Neural cell (in vitro differentiated cells): ENCODE results near the gene CABLES1. TPM values are rescaled to one million over a fixed set of nuclear protein-coding genes. Genes with fewer than 3 reads are reported as not detected.

ENCODE experiments used
- H2AFZ ChIP-seq: fragments of 200-600, 300-800 bp; sonication (generic), shearing (Covaris generic); 2 replicates; pipeline ENCODE4 v1.6.0; 2014; ENCODE audit warnings: low read depth, mild to moderate bottlenecking, antibody characterized with exemption, low read length, moderate library complexity
- H3F3A ChIP-seq: fragments of 200-600 bp; shearing (Covaris generic); 2 replicates; pipeline ENCODE4 v1.6.1; 2016; ENCODE audit warnings: mild to moderate bottlenecking, moderate library complexity, mixed read lengths, antibody characterized with exemption, low read length; ENCODE audit not compliant: insufficient read depth, poor library complexity, severe bottlenecking
- H3K27ac ChIP-seq: fragments of 200-600, 300-800 bp; sonication (generic), shearing (Covaris generic); 2 replicates; pipeline ENCODE4 v1.5.1; 2014; ENCODE audit warnings: mild to moderate bottlenecking, low read length, moderate library complexity
- H3K27me3 ChIP-seq: fragments of 300-800, 200-600 bp; sonication (generic), shearing (Covaris generic); 2 replicates; pipeline ENCODE4 v1.6.0; 2014; ENCODE audit warnings: mild to moderate bottlenecking, low read depth, low read length, moderate library complexity; ENCODE audit not compliant: insufficient read depth
- H3K36me3 ChIP-seq: fragments of 300-800, 200-600 bp; sonication (generic), shearing (Covaris generic); 2 replicates; pipeline ENCODE4 v1.5.1; 2014; ENCODE audit warnings: mild to moderate bottlenecking, antibody characterized with exemption, low read length, moderate library complexity; ENCODE audit not compliant: insufficient read depth
- H3K4me2 ChIP-seq: fragments of 300-800, 200-600 bp; sonication (generic), shearing (Covaris generic); 2 replicates; pipeline ENCODE4 v1.6.0; 2014; ENCODE audit warnings: mild to moderate bottlenecking, low read length
- H3K4me3 ChIP-seq: fragments of 300-800, 200-600 bp; sonication (generic), shearing (Covaris generic); 2 replicates; pipeline ENCODE4 v1.5.1; 2014; ENCODE audit warnings: mild to moderate bottlenecking, low read length, moderate library complexity
- H3K79me2 ChIP-seq: fragments of 200-600 bp; shearing (Covaris generic); replicated peaks from 2 replicates; pipeline ENCODE4 v1.6.0; 2014; ENCODE audit warnings: mild to moderate bottlenecking, low read length, moderate library complexity; ENCODE audit not compliant: insufficient read depth
- H3K9ac ChIP-seq: fragments of 300-800, 200-600 bp; sonication (generic), shearing (Covaris generic); 2 replicates; pipeline ENCODE4 v1.6.1; 2016; ENCODE audit warnings: mild to moderate bottlenecking, low read length, mixed read lengths
- H3K9me2 ChIP-seq: fragments of 200-600 bp; shearing (Covaris generic); 2 replicates; pipeline ENCODE4 v1.6.1; 2016; ENCODE audit warnings: mild to moderate bottlenecking, low read length, mixed read lengths; ENCODE audit not compliant: insufficient read depth
- H3K9me3 ChIP-seq: fragments of 200-600, 300-800 bp; sonication (generic), shearing (Covaris generic); 2 replicates; pipeline ENCODE4 v1.6.1; 2016; ENCODE audit warnings: mild to moderate bottlenecking, mixed run types, low read length, moderate library complexity, mixed read lengths
- H4K20me1 ChIP-seq: fragments of 200-600 bp; shearing (Covaris generic); 2 replicates; pipeline ENCODE4 v1.6.1; 2016; ENCODE audit warnings: mild to moderate bottlenecking, mixed run types; ENCODE audit not compliant: insufficient read depth
- CTCF ChIP-seq: fragments of 450-650 bp; IDR thresholded peaks from 2 replicates; pipeline ENCODE4 v1.5.1; 2014; ENCODE audit warnings: antibody characterized with exemption, mild to moderate bottlenecking, moderate library complexity; ENCODE audit not compliant: poor library complexity, severe bottlenecking
- EP300 ChIP-seq: fragments of 450-650 bp; conservative IDR thresholded peaks from 2 replicates; pipeline ENCODE4 v1.6.1; 2014; ENCODE audit warnings: antibody characterized with exemption, mild to moderate bottlenecking, moderate library complexity; ENCODE audit not compliant: poor library complexity, severe bottlenecking
- EZH2 ChIP-seq: fragments of 200-600, 300-800 bp; shearing (Covaris generic), sonication (generic); IDR thresholded peaks from 2 replicates; pipeline ENCODE4 v1.6.1; 2014; ENCODE audit warnings: antibody characterized with exemption, low read length, borderline replicate concordance, mild to moderate bottlenecking; ENCODE audit not compliant: insufficient read depth, poor library complexity, severe bottlenecking
- MXI1 ChIP-seq: fragments of 450-650 bp; conservative IDR thresholded peaks from 2 replicates; pipeline ENCODE4 v1.6.1; 2014; ENCODE audit warnings: antibody characterized with exemption, mild to moderate bottlenecking; ENCODE audit not compliant: poor library complexity, severe bottlenecking
- POLR2AphosphoS5 ChIP-seq: IDR thresholded peaks from 2 replicates; pipeline ENCODE4 v1.6.1; 2012
- RAD21 ChIP-seq: fragments of 450-650 bp; conservative IDR thresholded peaks from 2 replicates; pipeline ENCODE4 v1.6.1; 2014; ENCODE audit warnings: antibody characterized with exemption, mild to moderate bottlenecking, moderate library complexity
- REST ChIP-seq: IDR thresholded peaks from 2 replicates; pipeline ENCODE4 v1.6.1; 2012; ENCODE audit warnings: borderline replicate concordance
- SMC3 ChIP-seq: fragments of 450-650 bp; conservative IDR thresholded peaks from 2 replicates; pipeline ENCODE4 v1.6.1; 2014; ENCODE audit warnings: antibody characterized with exemption, mild to moderate bottlenecking, moderate library complexity; ENCODE audit not compliant: poor library complexity
- TAF1 ChIP-seq: IDR thresholded peaks from 2 replicates; pipeline ENCODE4 v1.6.1; 2012; ENCODE audit warnings: low read depth
- polyA plus RNA-seq: library from polyadenylated mRNA; depleted of rRNA; stranded (reverse); fragments of >200 nt; gene quantifications from 2 replicates; pipeline ENCODE4 v1.2.3, GENCODE V29; 2014

Gene CABLES1
- polyA plus RNA-seq, 1 donor from 2014 or later, result 1.4 TPM

GRCh38 chr18:23208600-23208999 lies 73.3 kb downstream of the CABLES1 start:
- H4K20me1 ChIP-seq, result no peaks in the 10 kb centered on the region
- H3F3A ChIP-seq, result no peaks in the 10 kb centered on the region
- H3K36me3 ChIP-seq, result no peaks in the 10 kb centered on the region
- H3K9ac ChIP-seq, result no peak overlapping the region
- H3K27ac ChIP-seq, result no peak overlapping the region
- TF ChIP-seq EZH2, result no peak
- TF ChIP-seq CTCF, result no peak
- TF ChIP-seq MXI1, result no peak
- no peak for TF ChIP-seq SMC3
- no peak for TF ChIP-seq EP300
- TF ChIP-seq RAD21, result no peak
- TF ChIP-seq TAF1, result no peak
- no peak for TF ChIP-seq REST
- TF ChIP-seq POLR2AphosphoS5, result no peak
- H3K9me2 ChIP-seq, result no peaks in the 10 kb centered on the region
- H2AFZ ChIP-seq, result no peak overlapping the region
- no peak overlapping the region for H3K4me2 ChIP-seq
- no peak overlapping the region for H3K4me3 ChIP-seq
- H3K79me2 ChIP-seq, result no peaks in the 10 kb centered on the region
- H3K27me3 ChIP-seq, result no peaks in the 10 kb centered on the region
- no peaks in the 10 kb centered on the region for H3K9me3 ChIP-seq

GRCh38 chr18:23209031-23209430 lies 73.7 kb downstream of the CABLES1 start:
- no peak overlapping the region for H3K4me3 ChIP-seq
- H3K4me2 ChIP-seq, result no peak overlapping the region
- no peaks in the 10 kb centered on the region for H3K9me3 ChIP-seq
- no peaks in the 10 kb centered on the region for H3K27me3 ChIP-seq
- no peaks in the 10 kb centered on the region for H3K36me3 ChIP-seq
- H3F3A ChIP-seq, result no peaks in the 10 kb centered on the region
- H4K20me1 ChIP-seq, result no peaks in the 10 kb centered on the region
- no peak overlapping the region for H3K9ac ChIP-seq
- no peak overlapping the region for H2AFZ ChIP-seq
- no peaks in the 10 kb centered on the region for H3K79me2 ChIP-seq
- no peak for TF ChIP-seq EZH2
- no peak for TF ChIP-seq RAD21
- TF ChIP-seq TAF1, result no peak
- TF ChIP-seq EP300, result no peak
- no peak for TF ChIP-seq CTCF
- H3K27ac ChIP-seq, result no peak overlapping the region
- no peaks in the 10 kb centered on the region for H3K9me2 ChIP-seq
